HepG2 (cell line): ENCODE data around the gene CCDC83. TPM values are rescaled to one million over a fixed set of nuclear protein-coding genes. Genes with fewer than 3 reads are reported as not detected.

ENCODE experiments used
- CEBPG ChIP-seq: IDR thresholded peaks from 2 replicates; pipeline ENCODE4 v1.6.1; 2016
- FOSL2 ChIP-seq: sonication (generic); formaldehyde crosslinking; IDR thresholded peaks from 2 replicates; pipeline ENCODE4 v1.4.0; 2020; ENCODE audit warnings: missing genetic modification reagents
- GZF1 ChIP-seq: sonication (generic); formaldehyde crosslinking; IDR thresholded peaks from 2 replicates; pipeline ENCODE4 v1.5.1; 2020; ENCODE audit warnings: mild to moderate bottlenecking, missing genetic modification reagents
- MEIS1 ChIP-seq: sonication (generic); formaldehyde crosslinking; IDR thresholded peaks from 2 replicates; pipeline ENCODE4 v1.9.0; 2021; ENCODE audit warnings: mild to moderate bottlenecking, missing genetic modification reagents, moderate library complexity, borderline replicate concordance
- MTF1 ChIP-seq: sonication (generic); formaldehyde crosslinking; IDR thresholded peaks from 2 replicates; pipeline ENCODE4 v1.5.0; 2020; ENCODE audit warnings: missing genetic modification reagents
- NFYB ChIP-seq: sonication (generic); formaldehyde crosslinking; IDR thresholded peaks from 2 replicates; pipeline ENCODE4 v1.4.0; 2020; ENCODE audit warnings: missing genetic modification reagents
- PRPF4 ChIP-seq: fragments of 200-400 bp; formaldehyde crosslinking; IDR thresholded peaks from 2 replicates; pipeline ENCODE4 v1.6.1; 2016; ENCODE audit warnings: low read length, low read depth; ENCODE audit not compliant: poor library complexity, severe bottlenecking
- RARG ChIP-seq: sonication (generic); formaldehyde crosslinking; IDR thresholded peaks from 2 replicates; pipeline ENCODE4 v1.4.0; 2020; ENCODE audit warnings: low read depth, mild to moderate bottlenecking, missing genetic modification reagents
- ZBTB46 ChIP-seq: sonication (generic); formaldehyde crosslinking; IDR thresholded peaks from 2 replicates; pipeline ENCODE4 v1.4.0; 2020; ENCODE audit warnings: mild to moderate bottlenecking, missing genetic modification reagents, borderline replicate concordance
- ZFP90 ChIP-seq: sonication (generic); formaldehyde crosslinking; IDR thresholded peaks from 2 replicates; pipeline ENCODE4 v1.8.0; 2022; ENCODE audit warnings: missing genetic modification reagents, mild to moderate bottlenecking, inconsistent platforms, borderline replicate concordance
- ZNF121 ChIP-seq: sonication (generic); formaldehyde crosslinking; IDR thresholded peaks from 2 replicates; pipeline ENCODE4 v1.5.0; 2020; ENCODE audit warnings: mild to moderate bottlenecking, missing genetic modification reagents
- ZNF318 ChIP-seq: sonication (generic); formaldehyde crosslinking; IDR thresholded peaks from 2 replicates; pipeline ENCODE4 v1.4.0; 2020; ENCODE audit warnings: mild to moderate bottlenecking, missing genetic modification reagents
- ZNF335 ChIP-seq: sonication (generic); formaldehyde crosslinking; IDR thresholded peaks from 2 replicates; pipeline ENCODE4 v1.4.0; 2020; ENCODE audit warnings: missing genetic modification reagents
- ZNF451 ChIP-seq: sonication (generic); formaldehyde crosslinking; IDR thresholded peaks from 2 replicates; pipeline ENCODE4 v1.5.0; 2020; ENCODE audit warnings: mild to moderate bottlenecking, missing genetic modification reagents
- ZNF556 ChIP-seq: sonication (generic); formaldehyde crosslinking; IDR thresholded peaks from 2 replicates; pipeline ENCODE4 v1.4.0; 2020; ENCODE audit warnings: mild to moderate bottlenecking, missing genetic modification reagents, borderline replicate concordance
- ZNF639 ChIP-seq: conservative IDR thresholded peaks from 2 replicates; pipeline ENCODE4 v1.6.1; 2018; ENCODE audit warnings: missing genetic modification reagents
- ZNF7 ChIP-seq: IDR thresholded peaks from 2 replicates; pipeline ENCODE4 v1.6.1; 2016; ENCODE audit warnings: missing biosample characterization, missing genetic modification reagents
- ZNF782 ChIP-seq: sonication (generic); formaldehyde crosslinking; IDR thresholded peaks from 2 replicates; pipeline ENCODE4 v1.4.0; 2020; ENCODE audit warnings: missing genetic modification reagents, mild to moderate bottlenecking, borderline replicate concordance
- ZNF83 ChIP-seq: sonication (generic); formaldehyde crosslinking; IDR thresholded peaks from 2 replicates; pipeline ENCODE4 v1.4.0; 2020; ENCODE audit warnings: missing genetic modification reagents, mild to moderate bottlenecking, borderline replicate concordance
- polyA plus RNA-seq, 8 experiments: library from polyadenylated mRNA; depleted of rRNA in 3 of 8; stranded (reverse) in 7 of 8; unstranded in 1 of 8; fragments of >200 nt; fragmentation: Illumina TruSeq in 4 of 8; extraction: Trizol in 4 of 8; gene quantifications; 2 replicates each; pipeline versions ENCODE4 v1.2.1 to v1.2.3, GENCODE V29; 2011 to 2016; ENCODE audit warnings: low read depth in 4 of 8, missing spikeins in 1 of 8, mixed read lengths in 1 of 8; ENCODE audit not compliant: insufficient read depth in 1 of 8
- total RNA-seq, 5 experiments: library from RNA; depleted of rRNA; stranded (reverse); fragments of >200 nt; fragmentation: Illumina TruSeq; extraction: Trizol; gene quantifications; 2 replicates each; pipeline ENCODE4 v1.2.3, GENCODE V29; 2016; ENCODE audit warnings: low read depth in 1 of 5

CCDC83 gene
- total and polyA plus RNA-seq, 2 of the 13 experiments (the other 11 are each of a cell fraction or from before 2014, with no cell fraction given) = not detected

DNA sequence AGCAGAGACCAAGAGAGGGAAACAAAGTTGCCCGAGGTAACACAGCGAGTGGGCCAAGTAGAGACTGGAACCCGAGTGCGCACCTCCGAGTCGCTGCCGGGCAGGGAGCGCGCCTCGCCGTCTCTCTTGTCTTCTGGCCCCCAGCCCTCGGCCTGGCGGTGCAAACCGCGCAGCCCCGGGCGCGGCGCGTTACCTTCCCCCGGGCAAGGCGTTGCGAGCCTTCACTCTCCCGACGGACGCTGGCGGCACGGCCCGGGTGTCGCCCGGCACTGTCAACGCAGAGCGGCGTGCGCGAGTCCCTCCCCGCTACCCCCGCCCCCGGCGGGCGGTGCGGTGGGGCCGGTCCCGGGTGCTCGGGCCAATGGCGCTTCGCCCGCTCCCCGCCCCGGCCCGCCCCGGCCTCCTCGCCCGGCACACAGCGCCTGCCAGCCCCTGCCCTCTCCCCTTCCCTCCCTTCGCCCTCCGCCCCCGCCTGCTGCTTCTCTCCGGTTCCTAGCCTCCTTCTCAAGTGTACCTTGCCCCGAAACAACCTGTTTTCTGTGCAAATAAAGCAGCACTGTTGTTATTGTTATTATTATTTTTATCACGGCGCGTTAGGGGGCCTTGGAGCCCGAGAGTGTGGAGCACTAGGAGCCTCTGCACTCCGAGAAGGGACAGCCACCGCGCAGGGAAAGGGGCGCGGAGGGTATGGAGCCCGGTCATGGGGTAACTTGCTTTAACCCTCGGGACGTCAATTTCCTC is 44.1 kb upstream of the CCDC83 start, which contains the start of gene SYTL2 (continued):
- TF ChIP-seq ZNF318 (CRISPR knock-in tag) (no peak), CEBPG (no peak), ZNF639 (CRISPR knock-in tag) (no peak), ZFP90 (CRISPR knock-in tag) (no peak), ZNF782 (CRISPR knock-in tag) (no peak), MTF1 (CRISPR knock-in tag) (no peak), NFYB (CRISPR knock-in tag) (0 out of 2 replicates have a peak, but pooled peaks have one; percentile 17), ZBTB46 (CRISPR knock-in tag) (no peak), FOSL2 (CRISPR knock-in tag) (no peak), MEIS1 (CRISPR knock-in tag) (no peak), GZF1 (CRISPR knock-in tag) (no peak), PRPF4 (no peak), ZNF556 (CRISPR knock-in tag) (no peak), ZNF451 (CRISPR knock-in tag) (no peak), RARG (CRISPR knock-in tag) (no peak), ZNF335 (CRISPR knock-in tag) (no peak), ZNF83 (CRISPR knock-in tag) (no peak), ZNF121 (no peak), ZNF7 (CRISPR knock-in tag) (no peak)
